ENCODE results near the gene GALNT12.

GRCh38 chr9:98869078-98869745, 61.7 kb downstream of the GALNT12 start:
- no peak for TF ChIP-seq CTCF (conservative IDR thresholded peaks at IDR 0.05)
- no peak for TF ChIP-seq EZH2 (IDR thresholded peaks at IDR 0.05; ENCODE audit: low read depth)

All from PC-9 (cell line).